T-helper 2 cell treated with Interferon-gamma antibody and Interleukin-4, amounts not matched to agents 100 ng/mL and 5 ng/mL, for 36 hours (primary cell): ENCODE measurements around the gene ZNF112. TPM values are rescaled to one million over a fixed set of nuclear protein-coding genes. Genes with fewer than 3 reads are reported as not detected.
"Not testable (repeated sequence)": the region's sequence is repeated elsewhere in the genome, so short reads cannot be mapped to it uniquely, and the experiment has no call there.

Experiments used
- intact Hi-C: fragments of 100-400 bp; cut with micrococcal nuclease; formaldehyde crosslinking; loops from one replicate; pipeline ENCODE4 v1.15.1; 2023
- total RNA-seq: library from RNA; stranded (reverse); gene quantifications from 2 replicates; pipeline ENCODE4 v1.2.3, GENCODE V29; 2022

Gene ZNF112
- total RNA-seq: not detected in 2 replicates

- intact Hi-C loops: no loop called here
These were observed at the start of gene ZNF112 for GRCh38 chr19:44356383-44357111. Gene ZNF112 (minus strand): TSS chr19:44356680. CDS start chr19:44340539, 16,141 bp downstream.

GRCh38 chr19:44401139-44402115, 44.9 kb upstream of the ZNF112 start, which contains the start of gene ZNF285:
Gene ZNF285 (minus strand): TSS chr19:44401608. CDS start chr19:44397213, 4,395 bp downstream.
- intact Hi-C loops: no loop called here

- intact Hi-C loops: not testable (repeated sequence)
These were observed 32.8 kb upstream of the ZNF112 start for GRCh38 chr19:44389268-44389667.

GRCh38 chr19:44374789-44375188, 18.3 kb upstream of the ZNF112 start:
- intact Hi-C loops: no loop called here

- intact Hi-C loops: no loop called here
These were observed 15.5 kb upstream of the ZNF112 start for GRCh38 chr19:44371815-44372480.

GRCh38 chr19:44367024-44367423, 10.5 kb upstream of the ZNF112 start:
- intact Hi-C loops: no loop called here

- intact Hi-C loops: no loop called here
These were observed 9.9 kb downstream of the ZNF112 start for GRCh38 chr19:44346556-44346955.

GRCh38 chr19:44345959-44346358, 10.5 kb downstream of the ZNF112 start:
- intact Hi-C loops: no loop called here

- intact Hi-C loops: no loop called here
These were observed 12.2 kb downstream of the ZNF112 start for GRCh38 chr19:44344255-44344654.

GRCh38 chr19:44341794-44342193, 14.7 kb downstream of the ZNF112 start:
- intact Hi-C loops: no loop called here

- intact Hi-C loops: not testable (repeated sequence)
These were observed 21.8 kb downstream of the ZNF112 start for GRCh38 chr19:44334639-44335038.

GRCh38 chr19:44332145-44332544, 24.3 kb downstream of the ZNF112 start:
- intact Hi-C loops: no loop called here

GRCh38 chr19:44315883-44316282, 40.6 kb downstream of the ZNF112 start:
- intact Hi-C loops: no loop called here

GRCh38 chr19:44313231-44313630, 43.2 kb downstream of the ZNF112 start:
- intact Hi-C loops: no loop called here

GRCh38 chr19:44308011-44308410, 48.5 kb downstream of the ZNF112 start:
- intact Hi-C loops: no loop called here

GRCh38 chr19:44306283-44306682, 50.2 kb downstream of the ZNF112 start:
- intact Hi-C loops: no loop called here

- intact Hi-C loops: loop anchor here (1.0 kb wide), 2 partner anchors 93 to 192 kb away; partner anchors contain the start of genes ZNF225 and ZNF227
These were observed 51.0 kb downstream of the ZNF112 start for GRCh38 chr19:44305457-44305856.

GRCh38 chr19:44304659-44305193, 51.8 kb downstream of the ZNF112 start, which contains the start of gene ZNF235:
Gene ZNF235 (minus strand): TSS chr19:44305025. CDS start chr19:44303404, 1,621 bp downstream.
- intact Hi-C loops: loop anchor here (1.0 kb wide), 2 partner anchors 92 to 191 kb away; partner anchors contain the start of genes ZNF225 and ZNF227

- intact Hi-C loops: no loop called here
These were observed 52.4 kb downstream of the ZNF112 start for GRCh38 chr19:44303976-44304568.

GRCh38 chr19:44303320-44303719, 53.2 kb downstream of the ZNF112 start:
- intact Hi-C loops: no loop called here
